SK-N-SH (cell line): ENCODE data around the gene CPZ. TPM values are rescaled to one million over a fixed set of nuclear protein-coding genes. Genes with fewer than 3 reads are reported as not detected.

Source experiments
- CTCF ChIA-PET: fragments of 300-600, 350-600 bp; formaldehyde crosslinking; extraction: SDS; loops from one replicate; lab custom pipeline; 2021; lab: Yijun Ruan, JAX
- POLR2A ChIA-PET: fragments of 350-600 bp; sonication (Branson Sonifier 250); formaldehyde crosslinking; extraction: SDS; loops from one replicate; lab custom pipeline; 2020; ENCODE audit warnings: antibody characterized with exemption, inconsistent platforms; lab: Yijun Ruan, JAX
- DNase-seq: peaks from one replicate; pipeline ENCODE4 v3.0.0; 2012
- H2AFZ ChIP-seq: fragments of 200-600 bp; sonication (generic); 2 replicates; pipeline ENCODE4 v1.8.1; 2016; ENCODE audit warnings: antibody characterized with exemption, mild to moderate bottlenecking, low read depth
- H3F3A ChIP-seq: fragments of 200-600 bp; sonication (generic); replicated peaks from 2 replicates; pipeline ENCODE3; 2016; ENCODE audit warnings: antibody characterized with exemption, mild to moderate bottlenecking; ENCODE audit not compliant: insufficient read depth
- H3K27ac ChIP-seq, 2 experiments: fragments of 200-500 bp in 1 of 2; fragments of 200-600 bp in 1 of 2; sonication (Bioruptor generic) in 1 of 2; sonication (generic), shearing (Covaris generic) in 1 of 2; 2 replicates each; pipeline versions ENCODE4 v1.5.1 to v1.6.1; 2014 to 2016; ENCODE audit warnings: low read depth in 2 of 2, inconsistent platforms in 1 of 2, low read length in 1 of 2, mild to moderate bottlenecking in 1 of 2, mixed read lengths in 1 of 2
- H3K27me3 ChIP-seq: fragments of 200-600 bp; sonication (generic), shearing (Covaris generic); 2 replicates; pipeline ENCODE4 v1.6.1; 2016; ENCODE audit warnings: mixed run types; ENCODE audit not compliant: insufficient read depth
- H3K36me3 ChIP-seq, 2 experiments: fragments of 200-500 bp in 1 of 2; fragments of 200-600 bp in 1 of 2; sonication (Bioruptor generic) in 1 of 2; sonication (generic) in 1 of 2; replicated peaks in 1 of 2; 2 replicates each; pipeline versions ENCODE3 to v1.5.1; 2014 to 2016; ENCODE audit warnings: low read length in 1 of 2, mild to moderate bottlenecking in 1 of 2; ENCODE audit not compliant: insufficient read depth in 2 of 2, control insufficient read depth in 1 of 2
- H3K4me1 ChIP-seq, 2 experiments: fragments of 200-500 bp in 1 of 2; fragments of 200-600 bp in 1 of 2; sonication (Bioruptor generic) in 1 of 2; sonication (generic), shearing (Covaris generic) in 1 of 2; 2 replicates each; pipeline versions ENCODE4 v1.5.1 to v1.6.1; 2014 to 2016; ENCODE audit warnings: low read depth in 1 of 2, low read length in 1 of 2, mixed run types in 1 of 2; ENCODE audit not compliant: insufficient read depth in 2 of 2, control insufficient read depth in 1 of 2
- H3K4me2 ChIP-seq: fragments of 200-600 bp; sonication (generic), shearing (Covaris generic); 2 replicates; pipeline ENCODE4 v1.6.1; 2017; ENCODE audit warnings: mixed run types
- H3K4me3 ChIP-seq, 2 experiments: fragments of 200-500 bp in 1 of 2; fragments of 200-600 bp in 1 of 2; sonication (Bioruptor generic) in 1 of 2; sonication (generic), shearing (Covaris generic) in 1 of 2; 2 replicates each; pipeline versions ENCODE4 v1.5.1 to v1.8.1; 2014 to 2016; ENCODE audit warnings: low read depth in 2 of 2, inconsistent platforms in 1 of 2, low read length in 1 of 2, mild to moderate bottlenecking in 1 of 2, mixed read lengths in 1 of 2, moderate library complexity in 1 of 2
- H3K79me2 ChIP-seq: fragments of 200-600 bp; sonication (generic); 2 replicates; pipeline ENCODE4 v1.8.1; 2017; ENCODE audit warnings: mild to moderate bottlenecking; ENCODE audit not compliant: insufficient read depth
- H3K9ac ChIP-seq: fragments of 200-600 bp; sonication (generic); 2 replicates; pipeline ENCODE4 v1.6.1; 2017; ENCODE audit warnings: mixed run types
- H3K9me2 ChIP-seq: fragments of 200-600 bp; sonication (generic); 2 replicates; pipeline ENCODE4 v1.6.1; 2017; ENCODE audit warnings: mixed run types
- H3K9me3 ChIP-seq: fragments of 200-600 bp; sonication (generic); 2 replicates; pipeline ENCODE4 v1.6.1; 2017; ENCODE audit warnings: mixed run types, mild to moderate bottlenecking, moderate library complexity
- H4K20me1 ChIP-seq: fragments of 200-600 bp; sonication (generic); 2 replicates; pipeline ENCODE4 v1.6.1; 2017; ENCODE audit warnings: mild to moderate bottlenecking, mixed run types; ENCODE audit not compliant: insufficient read depth
- ELF1 ChIP-seq: IDR thresholded peaks from 2 replicates; pipeline ENCODE4 v1.4.0; 2012
- EP300 ChIP-seq, 2 experiments: IDR thresholded peaks; 2 replicates each; pipeline versions ENCODE4 v1.4.0 to v1.6.1; 2012; ENCODE audit warnings: borderline replicate concordance in 1 of 2, low read depth in 1 of 2, low read length in 1 of 2
- EZH2phosphoT487 ChIP-seq: fragments of 200-600 bp; sonication (generic); IDR thresholded peaks from 2 replicates; pipeline ENCODE4 v1.6.1; 2017; ENCODE audit warnings: low read depth, mixed run types, mild to moderate bottlenecking, antibody characterized with exemption, moderate library complexity, borderline replicate concordance
- FOXJ3 ChIP-seq: sonication (generic); formaldehyde crosslinking; IDR thresholded peaks from 2 replicates; pipeline ENCODE4 v1.5.1; 2020; ENCODE audit warnings: mild to moderate bottlenecking, missing genetic modification reagents
- GATA2 ChIP-seq: sonication (generic); formaldehyde crosslinking; IDR thresholded peaks from 2 replicates; pipeline ENCODE4 v1.5.0; 2020; ENCODE audit warnings: mild to moderate bottlenecking, missing genetic modification reagents
- JUND ChIP-seq: IDR thresholded peaks from 2 replicates; pipeline ENCODE4 v1.4.0; 2012
- MEF2A ChIP-seq: IDR thresholded peaks from 2 replicates; pipeline ENCODE4 v1.4.0; 2012; ENCODE audit warnings: low read depth, borderline replicate concordance
- MXI1 ChIP-seq: IDR thresholded peaks from 2 replicates; pipeline ENCODE4 v1.6.1; 2012; ENCODE audit warnings: mild to moderate bottlenecking, low read depth, low read length, improper control_type of control experiment
- NFIC ChIP-seq: IDR thresholded peaks from 2 replicates; pipeline ENCODE4 v1.4.0; 2012; ENCODE audit warnings: borderline replicate concordance
- NRF1 ChIP-seq: IDR thresholded peaks from 2 replicates; pipeline ENCODE4 v1.6.1; 2012; ENCODE audit warnings: low read depth, mild to moderate bottlenecking, low read length
- RAD21 ChIP-seq: IDR thresholded peaks from 2 replicates; pipeline ENCODE4 v1.6.1; 2012; ENCODE audit warnings: mild to moderate bottlenecking, low read length
- RCOR1 ChIP-seq: fragments of 150-350 bp; IDR thresholded peaks from 2 replicates; pipeline ENCODE4 v1.6.1; 2017; ENCODE audit warnings: antibody characterized with exemption, low read length
- SIN3A ChIP-seq: IDR thresholded peaks from 2 replicates; pipeline ENCODE4 v1.6.1; 2012; ENCODE audit warnings: low read depth, mild to moderate bottlenecking, low read length, moderate library complexity, borderline replicate concordance
- TCF12 ChIP-seq: IDR thresholded peaks from 2 replicates; pipeline ENCODE4 v1.4.0; 2012
- TEAD4 ChIP-seq: IDR thresholded peaks from 2 replicates; pipeline ENCODE4 v1.4.0; 2012; ENCODE audit warnings: mild to moderate bottlenecking, borderline replicate concordance; ENCODE audit not compliant: insufficient read depth
- WGBS: methylation state at CpG from one replicate; pipeline ENCODE4 v1.1.6; 2017; ENCODE audit warnings: low lambda C conversion rate; 5-methylcytosine and 5-hydroxymethylcytosine counted together
- polyA plus RNA-seq, 3 experiments: library from polyadenylated mRNA; depleted of rRNA; stranded (reverse); fragments of >200 nt; gene quantifications; 2 replicates each; pipeline ENCODE4 v1.2.3, GENCODE V29; 2012
- TF ChIP-seq, protein P1 (sequence below): fragments of 150-350 bp; IDR thresholded peaks from 2 replicates; pipeline ENCODE4 v1.6.1; 2017; ENCODE audit warnings: antibody characterized with exemption, low read length, low read depth, borderline replicate concordance
- TF ChIP-seq, protein P2 (sequence below): fragments of 200-600 bp; sonication (generic); IDR thresholded peaks from 2 replicates; pipeline ENCODE4 v1.6.1; 2017; ENCODE audit warnings: antibody characterized with exemption, mild to moderate bottlenecking, moderate library complexity
- TF ChIP-seq, protein P3 (sequence below): IDR thresholded peaks from 2 replicates; pipeline ENCODE4 v1.4.0; 2012; ENCODE audit warnings: low read depth, borderline replicate concordance
- TF ChIP-seq, protein P4 (sequence below): IDR thresholded peaks from 2 replicates; pipeline ENCODE4 v1.4.0; 2012; ENCODE audit warnings: low read depth, borderline replicate concordance

Gene CPZ
- polyA plus RNA-seq, 1 of the 3 experiments (the other 2 are of a cell fraction), result not detected

DNA sequence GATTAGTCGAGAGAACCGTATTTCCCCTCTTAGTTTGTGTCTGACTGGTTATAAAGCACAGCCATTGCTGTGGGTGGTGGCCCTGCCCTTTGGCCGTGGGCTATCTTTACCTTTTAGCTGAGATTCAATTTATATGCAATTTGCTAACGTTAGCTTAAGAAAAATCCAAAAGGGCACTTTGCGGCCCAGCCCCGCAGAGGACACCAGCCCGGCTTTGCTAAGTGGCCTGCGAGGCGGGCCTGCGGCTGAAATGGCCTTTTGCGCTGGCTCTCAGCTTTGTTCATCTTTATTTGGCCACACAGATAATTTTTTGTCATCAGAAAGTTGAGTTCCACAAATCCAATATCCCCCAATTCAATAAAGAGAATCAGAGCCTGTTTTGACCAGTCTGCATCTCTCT is 48.3 kb downstream of the CPZ start:
- Histone ChIP-seq H3K79me2 (no peaks in the 10 kb centered on the region), H3K4me1 (no peaks in the 10 kb centered on the region), H3K9ac (no peak overlapping the region), H3K27me3 (no peaks in the 10 kb centered on the region), H3K27ac (no peak overlapping the region), H4K20me1 (no peaks in the 10 kb centered on the region), H3F3A (no peaks in the 10 kb centered on the region), H3K9me2 (no peaks in the 10 kb centered on the region), H2AFZ (no peak overlapping the region), H3K9me3 (no peaks in the 10 kb centered on the region), H3K4me3 (no peak overlapping the region), H3K36me3 (no peaks in the 10 kb centered on the region), H3K4me2 (no peak overlapping the region)
- ChIA-PET CTCF (interaction anchor here (2.3 to 3.9 kb wide), 2 partner anchors 33 to 277 kb away, joined by 12 to 26 read pairs; no protein-coding TSS in a partner anchor), POLR2A (no interaction called here)
- no peak for DNase-seq
- no peak for TF ChIP-seq GATA2 (CRISPR knock-in tag)
- TF ChIP-seq RAD21, result no peak
- no peak for TF ChIP-seq JUND
- no peak for TF ChIP-seq FOXJ3 (CRISPR knock-in tag)
- TF ChIP-seq SIN3A, result no peak
- no peak for TF ChIP-seq EZH2phosphoT487
- no peak for TF ChIP-seq RCOR1
- TF ChIP-seq, protein P1, sequence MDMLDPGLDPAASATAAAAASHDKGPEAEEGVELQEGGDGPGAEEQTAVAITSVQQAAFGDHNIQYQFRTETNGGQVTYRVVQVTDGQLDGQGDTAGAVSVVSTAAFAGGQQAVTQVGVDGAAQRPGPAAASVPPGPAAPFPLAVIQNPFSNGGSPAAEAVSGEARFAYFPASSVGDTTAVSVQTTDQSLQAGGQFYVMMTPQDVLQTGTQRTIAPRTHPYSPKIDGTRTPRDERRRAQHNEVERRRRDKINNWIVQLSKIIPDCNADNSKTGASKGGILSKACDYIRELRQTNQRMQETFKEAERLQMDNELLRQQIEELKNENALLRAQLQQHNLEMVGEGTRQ, result no peak
- TF ChIP-seq, protein P2, sequence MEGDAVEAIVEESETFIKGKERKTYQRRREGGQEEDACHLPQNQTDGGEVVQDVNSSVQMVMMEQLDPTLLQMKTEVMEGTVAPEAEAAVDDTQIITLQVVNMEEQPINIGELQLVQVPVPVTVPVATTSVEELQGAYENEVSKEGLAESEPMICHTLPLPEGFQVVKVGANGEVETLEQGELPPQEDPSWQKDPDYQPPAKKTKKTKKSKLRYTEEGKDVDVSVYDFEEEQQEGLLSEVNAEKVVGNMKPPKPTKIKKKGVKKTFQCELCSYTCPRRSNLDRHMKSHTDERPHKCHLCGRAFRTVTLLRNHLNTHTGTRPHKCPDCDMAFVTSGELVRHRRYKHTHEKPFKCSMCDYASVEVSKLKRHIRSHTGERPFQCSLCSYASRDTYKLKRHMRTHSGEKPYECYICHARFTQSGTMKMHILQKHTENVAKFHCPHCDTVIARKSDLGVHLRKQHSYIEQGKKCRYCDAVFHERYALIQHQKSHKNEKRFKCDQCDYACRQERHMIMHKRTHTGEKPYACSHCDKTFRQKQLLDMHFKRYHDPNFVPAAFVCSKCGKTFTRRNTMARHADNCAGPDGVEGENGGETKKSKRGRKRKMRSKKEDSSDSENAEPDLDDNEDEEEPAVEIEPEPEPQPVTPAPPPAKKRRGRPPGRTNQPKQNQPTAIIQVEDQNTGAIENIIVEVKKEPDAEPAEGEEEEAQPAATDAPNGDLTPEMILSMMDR, result no peak
- TF ChIP-seq ELF1, result no peak
- TF ChIP-seq MEF2A, result no peak
- TF ChIP-seq NRF1, result no peak
- WGBS, result 57% methylated on average over 11 of the region's 11 CpGs

DNA sequence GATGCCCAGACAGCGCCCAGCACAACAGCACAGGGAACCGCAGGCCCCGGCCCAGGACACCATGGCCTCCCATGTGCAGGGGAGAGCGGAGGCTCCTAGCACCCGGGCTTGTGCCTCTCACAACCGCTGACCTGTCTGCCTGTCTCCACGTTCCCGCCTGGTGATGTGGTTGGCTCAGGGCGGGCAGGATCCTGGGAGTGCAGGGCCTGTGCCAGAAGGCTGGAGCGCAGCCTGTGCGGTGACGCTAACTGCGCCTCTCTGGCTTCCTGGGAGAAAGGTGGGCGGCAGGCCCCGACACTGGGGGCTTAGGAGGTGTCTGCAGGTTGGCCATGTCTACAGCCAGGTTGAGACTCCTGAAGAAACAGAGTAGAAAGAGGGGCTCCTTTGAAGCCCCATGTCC is 48.7 kb downstream of the CPZ start:
- H4K20me1 ChIP-seq, result no peaks in the 10 kb centered on the region
- H3K9ac ChIP-seq, result no peak overlapping the region
- no peaks in the 10 kb centered on the region for H3K79me2 ChIP-seq
- POLR2A ChIA-PET, result no interaction called here
- H3K4me1 ChIP-seq, result no peaks in the 10 kb centered on the region
- H3F3A ChIP-seq, result no peaks in the 10 kb centered on the region
- no peaks in the 10 kb centered on the region for H3K9me2 ChIP-seq
- H3K27ac ChIP-seq, result no peak overlapping the region
- no peaks in the 10 kb centered on the region for H3K36me3 ChIP-seq
- H3K9me3 ChIP-seq, result no peaks in the 10 kb centered on the region
- no peak for TF ChIP-seq NFIC
- TF ChIP-seq, protein P3, sequence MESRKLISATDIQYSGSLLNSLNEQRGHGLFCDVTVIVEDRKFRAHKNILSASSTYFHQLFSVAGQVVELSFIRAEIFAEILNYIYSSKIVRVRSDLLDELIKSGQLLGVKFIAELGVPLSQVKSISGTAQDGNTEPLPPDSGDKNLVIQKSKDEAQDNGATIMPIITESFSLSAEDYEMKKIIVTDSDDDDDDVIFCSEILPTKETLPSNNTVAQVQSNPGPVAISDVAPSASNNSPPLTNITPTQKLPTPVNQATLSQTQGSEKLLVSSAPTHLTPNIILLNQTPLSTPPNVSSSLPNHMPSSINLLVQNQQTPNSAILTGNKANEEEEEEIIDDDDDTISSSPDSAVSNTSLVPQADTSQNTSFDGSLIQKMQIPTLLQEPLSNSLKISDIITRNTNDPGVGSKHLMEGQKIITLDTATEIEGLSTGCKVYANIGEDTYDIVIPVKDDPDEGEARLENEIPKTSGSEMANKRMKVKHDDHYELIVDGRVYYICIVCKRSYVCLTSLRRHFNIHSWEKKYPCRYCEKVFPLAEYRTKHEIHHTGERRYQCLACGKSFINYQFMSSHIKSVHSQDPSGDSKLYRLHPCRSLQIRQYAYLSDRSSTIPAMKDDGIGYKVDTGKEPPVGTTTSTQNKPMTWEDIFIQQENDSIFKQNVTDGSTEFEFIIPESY, result no peak
- TF ChIP-seq EP300 (IDR thresholded peaks at IDR 0.05; ENCODE audit: borderline replicate concordance in 1 of 2, low read depth in 1 of 2, low read length in 1 of 2), result no peak
- no peak for TF ChIP-seq MXI1
- TF ChIP-seq, protein P4, sequence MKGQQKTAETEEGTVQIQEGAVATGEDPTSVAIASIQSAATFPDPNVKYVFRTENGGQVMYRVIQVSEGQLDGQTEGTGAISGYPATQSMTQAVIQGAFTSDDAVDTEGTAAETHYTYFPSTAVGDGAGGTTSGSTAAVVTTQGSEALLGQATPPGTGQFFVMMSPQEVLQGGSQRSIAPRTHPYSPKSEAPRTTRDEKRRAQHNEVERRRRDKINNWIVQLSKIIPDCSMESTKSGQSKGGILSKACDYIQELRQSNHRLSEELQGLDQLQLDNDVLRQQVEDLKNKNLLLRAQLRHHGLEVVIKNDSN, result no peak
- TF ChIP-seq FOXJ3 (CRISPR knock-in tag), result no peak
- TF ChIP-seq, protein P2, result no peak
- TF ChIP-seq TCF12, result no peak
- no peak for TF ChIP-seq GATA2 (CRISPR knock-in tag)
- no peak for TF ChIP-seq TEAD4
- TF ChIP-seq, all 33 proteins: peak for 0
- CTCF ChIA-PET, result interaction anchor here (2.3 kb wide), 1 partner anchor 34 kb away, joined by 12 read pairs; no protein-coding TSS in a partner anchor
- Histone ChIP-seq H3K4me2 (no peak overlapping the region), H3K27me3 (no peaks in the 10 kb centered on the region), H3K4me3 (no peak overlapping the region), H2AFZ (no peak overlapping the region)
- DNase-seq, result no peak
- 44% methylated on average over 5 of the region's 15 CpGs for WGBS
